HG02759 (cell line): ENCODE data around the gene NCAM1.
"Not testable (repeated sequence)": the region's sequence is repeated elsewhere in the genome, so short reads cannot be mapped to it uniquely, and the experiment has no call there.

Experiments
- ATAC-seq: cut with Tn5 transposase; IDR thresholded peaks from one replicate; pipeline ENCODE4 v1.9.1; 2021; ENCODE audit warnings: mild to moderate bottlenecking, moderate library complexity; ENCODE audit not compliant: unreplicated experiment

The NCAM1 gene

GRCh38 chr11:113019711-113020110 lies 58.5 kb downstream of the NCAM1 start:
- ATAC-seq: no peak

GRCh38 chr11:113021111-113021510 lies 59.9 kb downstream of the NCAM1 start:
- no peak for ATAC-seq

GRCh38 chr11:113022262-113022661 lies 61.0 kb downstream of the NCAM1 start:
- ATAC-seq: no peak

- no peak for ATAC-seq
Observed at GRCh38 chr11:113023228-113023627, 62.0 kb downstream of the NCAM1 start.

GRCh38 chr11:113023986-113024385 lies 62.8 kb downstream of the NCAM1 start:
- no peak for ATAC-seq

- ATAC-seq: no peak
Observed at GRCh38 chr11:113026778-113027177, 65.6 kb downstream of the NCAM1 start.

GRCh38 chr11:113034576-113034975 lies 73.4 kb downstream of the NCAM1 start:
- ATAC-seq: no peak

- no peak for ATAC-seq
Observed at GRCh38 chr11:113035708-113036107, 74.5 kb downstream of the NCAM1 start.

GRCh38 chr11:113043698-113044097 lies 82.5 kb downstream of the NCAM1 start:
- ATAC-seq: no peak

GRCh38 chr11:113045146-113045545 lies 83.9 kb downstream of the NCAM1 start:
- ATAC-seq: no peak

- ATAC-seq: no peak
Observed at GRCh38 chr11:113046866-113047265, 85.6 kb downstream of the NCAM1 start.

GRCh38 chr11:113048820-113049768 lies 87.9 kb downstream of the NCAM1 start:
- no peak for ATAC-seq

GRCh38 chr11:113053042-113053441 lies 91.8 kb downstream of the NCAM1 start:
- not testable (repeated sequence) for ATAC-seq

- no peak for ATAC-seq
Observed at GRCh38 chr11:113057038-113057437, 95.8 kb downstream of the NCAM1 start.

GRCh38 chr11:113059548-113059947 lies 98.3 kb downstream of the NCAM1 start:
- no peak for ATAC-seq

- ATAC-seq: no peak
Observed at GRCh38 chr11:113065330-113065729, 104.1 kb downstream of the NCAM1 start.

GRCh38 chr11:113072237-113072858 lies 111.1 kb downstream of the NCAM1 start:
- no peak for ATAC-seq

GRCh38 chr11:113073290-113073953 lies 112.2 kb downstream of the NCAM1 start:
- no peak for ATAC-seq

- ATAC-seq: no peak
Observed at GRCh38 chr11:113075586-113076095, 114.4 kb downstream of the NCAM1 start.

GRCh38 chr11:113077379-113077778 lies 116.2 kb downstream of the NCAM1 start:
- ATAC-seq: no peak

- ATAC-seq: no peak
Observed at GRCh38 chr11:113082341-113082955, 121.2 kb downstream of the NCAM1 start.
